Spleen (tissue), 11 donors: ENCODE measurements around the gene SLC23A2. TPM values are rescaled to one million over a fixed set of nuclear protein-coding genes. Genes with fewer than 3 reads are reported as not detected.

Experiments
- DNase-seq: peaks from one replicate; pipeline ENCODE4 v3.0.0-alpha.2; 2020
- H3K27ac ChIP-seq, 8 donors: fragments of 200-600 bp; sonication (generic) in 7 of 8; 1 replicate in 4 of 8; 2 replicates in 4 of 8; pipeline versions ENCODE4 v1.5.0 to v1.8.0; 2016 to 2021; ENCODE audit warnings: inconsistent platforms in 4 of 8, mild to moderate bottlenecking in 4 of 8, moderate library complexity in 1 of 8
- H3K27me3 ChIP-seq, 7 donors: fragments of 200-600 bp; sonication (generic) in 6 of 7; replicated peaks in 1 of 7; 1 replicate in 4 of 7; 2 replicates in 3 of 7; pipeline versions ENCODE4 v1.5.0 to v1.8.0; 2016 to 2021; ENCODE audit warnings: inconsistent platforms in 3 of 7, mild to moderate bottlenecking in 1 of 7
- H3K36me3 ChIP-seq, 6 donors: fragments of 200-600 bp; sonication (generic) in 5 of 6; 1 replicate in 4 of 6; 2 replicates in 2 of 6; pipeline versions ENCODE4 v1.5.0 to v1.8.0; 2016 to 2021; ENCODE audit warnings: inconsistent platforms in 2 of 6
- H3K4me1 ChIP-seq, 6 donors: fragments of 200-600 bp; sonication (generic) in 5 of 6; 1 replicate in 3 of 6; 2 replicates in 3 of 6; pipeline versions ENCODE4 v1.5.0 to v1.8.0; 2016 to 2021; ENCODE audit warnings: inconsistent platforms in 3 of 6
- H3K4me3 ChIP-seq, 8 donors: fragments of 200-600 bp; sonication (generic) in 7 of 8; 1 replicate in 4 of 8; 2 replicates in 4 of 8; pipeline versions ENCODE4 v1.5.0 to v1.8.0; 2016 to 2021; ENCODE audit warnings: inconsistent platforms in 4 of 8, mild to moderate bottlenecking in 4 of 8, moderate library complexity in 2 of 8
- H3K9me3 ChIP-seq, 8 donors: fragments of 200-600 bp; sonication (generic) in 7 of 8; 1 replicate in 4 of 8; 2 replicates in 4 of 8; pipeline versions ENCODE4 v1.5.0 to v1.8.0; 2016 to 2021; ENCODE audit warnings: inconsistent platforms in 4 of 8
- POLR2A ChIP-seq, 3 donors: fragments of 450-650 bp; IDR thresholded peaks; one replicate each; pipeline ENCODE4 v1.5.1; 2017; ENCODE audit warnings: antibody characterized with exemption in 3 of 3, mild to moderate bottlenecking in 1 of 3
- POLR2AphosphoS5 ChIP-seq, 3 donors: sonication (generic); formaldehyde crosslinking; IDR thresholded peaks; one replicate each; pipeline ENCODE4 v1.5.1; 2017; ENCODE audit warnings: antibody characterized with exemption in 3 of 3
- WGBS, 5 donors: extraction: QIAGEN DNeasy Blood & Tissue Kit in 3 of 5; methylation state at CpG; one replicate each; pipeline versions ENCODE4 v1.1.5 to v1.1.7; 2013 to 2018; 5-methylcytosine and 5-hydroxymethylcytosine counted together
- intact Hi-C: fragments of 100-400 bp; cut with DNase I; formaldehyde crosslinking; loops from one replicate; pipeline ENCODE4 v1.15.0; 2023; ENCODE audit warnings: low total_unique reads
- polyA plus RNA-seq, 3 donors: library from polyadenylated mRNA; stranded (reverse); fragments of 200-250 nt; gene quantifications; one replicate each; pipeline ENCODE4 v1.2.1, GENCODE V29; 2013
- total RNA-seq, 7 donors: library from RNA; depleted of rRNA in 3 of 7; stranded (reverse); fragments of >200 nt in 3 of 7; fragmentation: NEBNext Ultra II Directional in 4 of 7; extraction: Animal tissue kit (Norgen Biotek cat#: 25700) in 4 of 7; gene quantifications; one replicate each; pipeline versions ENCODE4 v1.1.0 to v1.2.1, GENCODE V29; 2016 to 2021
- TF ChIP-seq, protein P1 (sequence below), 11 experiments: fragments of 200-600 bp in 7 of 11; fragments of 450-650 bp in 4 of 11; sonication (generic) in 4 of 11; IDR thresholded peaks in 8 of 11; conservative IDR thresholded peaks in 3 of 11; 1 replicate in 7 of 11; 2 replicates in 4 of 11; pipeline versions ENCODE4 v1.4.0 to v1.8.0; 2016 to 2021; ENCODE audit warnings: antibody characterized with exemption in 11 of 11, inconsistent platforms in 4 of 11, mild to moderate bottlenecking in 1 of 11
- donor health status: healthy with polysubstance abuse.
- donor health status: DM: no; HTN: no; CAD: no; lungs with moderate emphysema.
- donor health status: DM: no; HTN: no; CAD: no.
- donor health status: Bipolar disorder and iron deficiency.
- donor health status: healthy.
- donor health status: DM: no; HTN: no; CAD: no.
- donor health status: DM: yes; HTN: yes; CAD: no.

SLC23A2 gene
- total and polyA plus RNA-seq, 10 donors: 5.1 to 72.0 (median 45.8) TPM

DNA sequence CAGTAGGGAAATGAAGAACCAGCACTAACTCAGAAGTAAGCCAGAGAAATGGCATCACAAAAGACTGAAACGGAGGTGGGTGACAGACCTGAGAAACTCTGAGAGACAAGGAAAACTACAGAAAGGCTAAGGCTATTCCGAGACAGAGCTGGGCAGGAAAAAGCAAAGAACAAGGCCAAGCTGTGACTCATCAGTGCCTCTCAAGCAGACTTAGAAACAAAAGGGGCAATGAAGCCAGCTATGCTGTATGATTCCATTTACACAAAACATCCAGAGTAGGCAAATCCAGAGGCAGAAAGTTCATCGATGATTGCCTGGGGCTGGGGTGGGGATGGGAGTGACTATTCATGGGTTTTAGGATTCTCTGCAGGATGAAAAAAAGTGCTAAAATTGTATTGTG is 50.0 kb downstream of the SLC23A2 start:
- TF ChIP-seq, protein P1, sequence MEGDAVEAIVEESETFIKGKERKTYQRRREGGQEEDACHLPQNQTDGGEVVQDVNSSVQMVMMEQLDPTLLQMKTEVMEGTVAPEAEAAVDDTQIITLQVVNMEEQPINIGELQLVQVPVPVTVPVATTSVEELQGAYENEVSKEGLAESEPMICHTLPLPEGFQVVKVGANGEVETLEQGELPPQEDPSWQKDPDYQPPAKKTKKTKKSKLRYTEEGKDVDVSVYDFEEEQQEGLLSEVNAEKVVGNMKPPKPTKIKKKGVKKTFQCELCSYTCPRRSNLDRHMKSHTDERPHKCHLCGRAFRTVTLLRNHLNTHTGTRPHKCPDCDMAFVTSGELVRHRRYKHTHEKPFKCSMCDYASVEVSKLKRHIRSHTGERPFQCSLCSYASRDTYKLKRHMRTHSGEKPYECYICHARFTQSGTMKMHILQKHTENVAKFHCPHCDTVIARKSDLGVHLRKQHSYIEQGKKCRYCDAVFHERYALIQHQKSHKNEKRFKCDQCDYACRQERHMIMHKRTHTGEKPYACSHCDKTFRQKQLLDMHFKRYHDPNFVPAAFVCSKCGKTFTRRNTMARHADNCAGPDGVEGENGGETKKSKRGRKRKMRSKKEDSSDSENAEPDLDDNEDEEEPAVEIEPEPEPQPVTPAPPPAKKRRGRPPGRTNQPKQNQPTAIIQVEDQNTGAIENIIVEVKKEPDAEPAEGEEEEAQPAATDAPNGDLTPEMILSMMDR (IDR thresholded peaks at IDR 0.05 in 8 of 11, conservative IDR thresholded peaks at IDR 0.05 in 3 of 11): no peak
- TF ChIP-seq POLR2A (IDR thresholded peaks at IDR 0.05): no peak
- no peak for TF ChIP-seq POLR2AphosphoS5 (IDR thresholded peaks at IDR 0.05)
- peaks cover 0 to 37% (median 0%) of the 10 kb centered on the region in 6 donors for H3K36me3 ChIP-seq
- H3K27ac ChIP-seq: peak overlapping the region in 2 of 8 donors; percentile 26 to 29
- H3K4me3 ChIP-seq: no peak overlapping the region
- WGBS, 5 donors: 63 to 85% (median 76%) methylated on average over 3 of the region's 3 CpGs
- DNase-seq: no peak
- intact Hi-C loops: no loop called here
- H3K27me3 ChIP-seq: no peaks in the 10 kb centered on the region
- H3K9me3 ChIP-seq: no peaks in the 10 kb centered on the region
- peaks cover 11 to 57% (median 40%) of the 10 kb centered on the region in 6 donors for H3K4me1 ChIP-seq

DNA sequence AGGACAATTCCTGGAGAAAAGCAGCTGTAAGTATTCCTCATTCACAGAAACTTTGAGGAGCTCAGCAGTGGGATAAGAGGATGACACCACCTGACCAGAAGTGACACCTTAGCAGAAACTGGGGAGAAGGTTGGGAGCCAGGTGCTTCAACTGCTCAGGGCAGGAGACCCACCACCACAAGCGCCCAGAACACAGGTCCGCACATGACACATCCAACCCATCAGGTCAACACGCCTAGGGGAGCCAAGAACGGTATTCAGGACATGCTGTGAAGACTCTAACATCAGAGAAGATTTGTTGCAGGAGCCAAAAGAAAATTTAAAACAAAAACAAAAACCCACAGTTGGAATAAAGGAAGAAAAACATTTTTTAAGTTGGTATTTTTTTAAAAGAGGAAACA is 50.5 kb downstream of the SLC23A2 start:
- intact Hi-C loops: no loop called here
- peaks cover 0 to 37% (median 0%) of the 10 kb centered on the region in 6 donors for H3K36me3 ChIP-seq
- WGBS, 5 donors: 93 to 97% (median 96%) methylated on average over 4 of the region's 4 CpGs
- no peak overlapping the region for H3K4me3 ChIP-seq
- DNase-seq: no peak
- TF ChIP-seq, protein P1 (IDR thresholded peaks at IDR 0.05 in 8 of 11, conservative IDR thresholded peaks at IDR 0.05 in 3 of 11): no peak
- TF ChIP-seq POLR2A (IDR thresholded peaks at IDR 0.05) (no peak), POLR2AphosphoS5 (IDR thresholded peaks at IDR 0.05) (no peak)
- no peaks in the 10 kb centered on the region for H3K9me3 ChIP-seq
- no peaks in the 10 kb centered on the region for H3K27me3 ChIP-seq
- H3K4me1 ChIP-seq: peaks cover 11 to 56% (median 38%) of the 10 kb centered on the region in 6 donors
- peak overlapping the region in 1 of 8 donors; percentile 26 for H3K27ac ChIP-seq

DNA sequence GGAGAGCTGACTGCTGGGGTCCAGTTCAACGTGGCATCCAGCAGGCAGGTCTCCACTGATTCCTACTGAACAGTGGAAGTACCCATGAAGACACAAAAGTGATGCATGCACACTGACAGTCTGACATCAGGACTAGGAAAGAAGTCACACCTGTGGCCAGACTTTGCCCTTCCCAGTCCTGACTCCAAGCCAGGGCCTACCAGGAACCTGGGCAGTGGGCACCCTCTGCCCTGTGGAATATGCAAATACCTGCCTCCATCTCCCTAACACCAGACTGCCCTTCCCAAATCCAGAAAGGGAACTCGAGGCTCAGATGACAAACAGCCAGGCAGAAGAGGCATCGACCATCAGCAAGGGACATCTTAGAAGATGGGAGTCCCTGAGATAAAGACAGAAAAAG is 50.9 kb downstream of the SLC23A2 start:
- H3K27ac ChIP-seq: peak overlapping the region in 3 of 8 donors; percentile 8 to 22 (median 15)

DNA sequence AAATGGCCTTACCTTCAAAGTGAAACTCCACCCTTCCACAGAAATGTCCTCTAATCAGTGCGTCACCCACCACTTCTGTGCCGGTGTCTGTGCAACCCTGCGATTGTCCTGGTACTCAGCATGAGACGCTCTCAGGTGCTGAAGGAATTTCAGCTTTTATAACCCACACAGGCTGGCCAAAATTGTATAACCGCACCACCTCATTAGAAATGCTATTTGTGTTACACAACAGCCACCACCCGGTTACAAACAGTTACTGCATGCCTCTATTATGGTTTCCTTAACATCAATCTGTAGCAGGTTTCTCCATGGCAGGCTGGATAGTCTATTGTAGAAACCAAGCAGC is 51.5 kb downstream of the SLC23A2 start:
- H3K36me3 ChIP-seq: peaks cover 0 to 37% (median 0%) of the 10 kb centered on the region in 6 donors
- TF ChIP-seq, protein P1 (IDR thresholded peaks at IDR 0.05 in 8 of 11, conservative IDR thresholded peaks at IDR 0.05 in 3 of 11): peak in 10 of 11 experiments; percentile 34 to 73 (median 57)
- TF ChIP-seq POLR2AphosphoS5 (IDR thresholded peaks at IDR 0.05): no peak
- peak overlapping the region in 2 of 8 donors; percentile 6 to 40 for H3K4me3 ChIP-seq
- 42 to 60% (median 52%) methylated on average over 6 of the region's 6 CpGs for WGBS, 5 donors
- H3K9me3 ChIP-seq: no peaks in the 10 kb centered on the region
- H3K27ac ChIP-seq: peak overlapping the region in 3 of 8 donors; percentile 8 to 52 (median 9)
- no peaks in the 10 kb centered on the region for H3K27me3 ChIP-seq
- intact Hi-C loops: no loop called here
- peaks cover 11 to 55% (median 39%) of the 10 kb centered on the region in 6 donors for H3K4me1 ChIP-seq
- no peak for DNase-seq

More for the DNA sequence above, 50.9 kb downstream of the SLC23A2 start:
- 53 to 91% (median 68%) methylated on average over 3 of the region's 3 CpGs for WGBS, 5 donors
- H3K36me3 ChIP-seq: peaks cover 0 to 37% (median 0%) of the 10 kb centered on the region in 6 donors
- H3K4me3 ChIP-seq: no peak overlapping the region
- intact Hi-C loops: no loop called here
- H3K27me3 ChIP-seq: no peaks in the 10 kb centered on the region
- H3K4me1 ChIP-seq: peaks cover 11 to 55% (median 39%) of the 10 kb centered on the region in 6 donors
- TF ChIP-seq, protein P1 (IDR thresholded peaks at IDR 0.05 in 8 of 11, conservative IDR thresholded peaks at IDR 0.05 in 3 of 11): no peak
- TF ChIP-seq POLR2A (IDR thresholded peaks at IDR 0.05): no peak
- no peak for DNase-seq
- H3K9me3 ChIP-seq: no peaks in the 10 kb centered on the region
